ENCODE data around the gene PLN. TPM values are rescaled to one million over a fixed set of nuclear protein-coding genes. Genes with fewer than 3 reads are reported as not detected.

Gene PLN
- total and polyA plus RNA-seq, 9 of the 15 experiments (the other 6 are each of a cell fraction or from before 2014, with no cell fraction given), result 0.03 to 0.30 (median 0.03) TPM; not detected in 6

DNA sequence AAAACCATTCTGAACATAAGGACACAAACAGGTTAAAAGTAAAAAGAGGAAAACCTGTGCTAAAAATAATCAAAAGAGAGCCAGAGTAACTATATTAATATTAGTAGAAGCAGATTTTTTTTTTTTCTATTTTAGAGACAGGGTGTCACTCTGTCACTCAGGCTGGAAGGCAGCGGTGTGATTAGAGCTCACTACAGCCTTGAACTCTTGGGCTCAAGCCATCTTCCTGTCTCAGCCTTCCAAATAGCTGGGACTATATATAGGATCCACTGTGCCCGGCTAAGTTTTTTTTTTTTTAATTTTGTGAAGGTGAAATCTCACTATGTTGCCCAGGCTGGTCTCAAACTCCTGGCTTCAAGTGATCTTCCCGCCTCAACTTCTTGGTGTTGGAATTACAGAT lies 33.4 kb upstream of the PLN start (continued):
- TF ChIP-seq, protein P1, sequence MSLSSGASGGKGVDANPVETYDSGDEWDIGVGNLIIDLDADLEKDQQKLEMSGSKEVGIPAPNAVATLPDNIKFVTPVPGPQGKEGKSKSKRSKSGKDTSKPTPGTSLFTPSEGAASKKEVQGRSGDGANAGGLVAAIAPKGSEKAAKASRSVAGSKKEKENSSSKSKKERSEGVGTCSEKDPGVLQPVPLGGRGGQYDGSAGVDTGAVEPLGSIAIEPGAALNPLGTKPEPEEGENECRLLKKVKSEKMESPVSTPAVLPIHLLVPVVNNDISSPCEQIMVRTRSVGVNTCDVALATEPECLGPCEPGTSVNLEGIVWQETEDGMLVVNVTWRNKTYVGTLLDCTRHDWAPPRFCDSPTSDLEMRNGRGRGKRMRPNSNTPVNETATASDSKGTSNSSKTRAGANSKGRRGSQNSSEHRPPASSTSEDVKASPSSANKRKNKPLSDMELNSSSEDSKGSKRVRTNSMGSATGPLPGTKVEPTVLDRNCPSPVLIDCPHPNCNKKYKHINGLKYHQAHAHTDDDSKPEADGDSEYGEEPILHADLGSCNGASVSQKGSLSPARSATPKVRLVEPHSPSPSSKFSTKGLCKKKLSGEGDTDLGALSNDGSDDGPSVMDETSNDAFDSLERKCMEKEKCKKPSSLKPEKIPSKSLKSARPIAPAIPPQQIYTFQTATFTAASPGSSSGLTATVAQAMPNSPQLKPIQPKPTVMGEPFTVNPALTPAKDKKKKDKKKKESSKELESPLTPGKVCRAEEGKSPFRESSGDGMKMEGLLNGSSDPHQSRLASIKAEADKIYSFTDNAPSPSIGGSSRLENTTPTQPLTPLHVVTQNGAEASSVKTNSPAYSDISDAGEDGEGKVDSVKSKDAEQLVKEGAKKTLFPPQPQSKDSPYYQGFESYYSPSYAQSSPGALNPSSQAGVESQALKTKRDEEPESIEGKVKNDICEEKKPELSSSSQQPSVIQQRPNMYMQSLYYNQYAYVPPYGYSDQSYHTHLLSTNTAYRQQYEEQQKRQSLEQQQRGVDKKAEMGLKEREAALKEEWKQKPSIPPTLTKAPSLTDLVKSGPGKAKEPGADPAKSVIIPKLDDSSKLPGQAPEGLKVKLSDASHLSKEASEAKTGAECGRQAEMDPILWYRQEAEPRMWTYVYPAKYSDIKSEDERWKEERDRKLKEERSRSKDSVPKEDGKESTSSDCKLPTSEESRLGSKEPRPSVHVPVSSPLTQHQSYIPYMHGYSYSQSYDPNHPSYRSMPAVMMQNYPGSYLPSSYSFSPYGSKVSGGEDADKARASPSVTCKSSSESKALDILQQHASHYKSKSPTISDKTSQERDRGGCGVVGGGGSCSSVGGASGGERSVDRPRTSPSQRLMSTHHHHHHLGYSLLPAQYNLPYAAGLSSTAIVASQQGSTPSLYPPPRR (CRISPR knock-in tag; IDR thresholded peaks at IDR 0.05; ENCODE audit: borderline replicate concordance), result no peak
- TF ChIP-seq, protein P2, sequence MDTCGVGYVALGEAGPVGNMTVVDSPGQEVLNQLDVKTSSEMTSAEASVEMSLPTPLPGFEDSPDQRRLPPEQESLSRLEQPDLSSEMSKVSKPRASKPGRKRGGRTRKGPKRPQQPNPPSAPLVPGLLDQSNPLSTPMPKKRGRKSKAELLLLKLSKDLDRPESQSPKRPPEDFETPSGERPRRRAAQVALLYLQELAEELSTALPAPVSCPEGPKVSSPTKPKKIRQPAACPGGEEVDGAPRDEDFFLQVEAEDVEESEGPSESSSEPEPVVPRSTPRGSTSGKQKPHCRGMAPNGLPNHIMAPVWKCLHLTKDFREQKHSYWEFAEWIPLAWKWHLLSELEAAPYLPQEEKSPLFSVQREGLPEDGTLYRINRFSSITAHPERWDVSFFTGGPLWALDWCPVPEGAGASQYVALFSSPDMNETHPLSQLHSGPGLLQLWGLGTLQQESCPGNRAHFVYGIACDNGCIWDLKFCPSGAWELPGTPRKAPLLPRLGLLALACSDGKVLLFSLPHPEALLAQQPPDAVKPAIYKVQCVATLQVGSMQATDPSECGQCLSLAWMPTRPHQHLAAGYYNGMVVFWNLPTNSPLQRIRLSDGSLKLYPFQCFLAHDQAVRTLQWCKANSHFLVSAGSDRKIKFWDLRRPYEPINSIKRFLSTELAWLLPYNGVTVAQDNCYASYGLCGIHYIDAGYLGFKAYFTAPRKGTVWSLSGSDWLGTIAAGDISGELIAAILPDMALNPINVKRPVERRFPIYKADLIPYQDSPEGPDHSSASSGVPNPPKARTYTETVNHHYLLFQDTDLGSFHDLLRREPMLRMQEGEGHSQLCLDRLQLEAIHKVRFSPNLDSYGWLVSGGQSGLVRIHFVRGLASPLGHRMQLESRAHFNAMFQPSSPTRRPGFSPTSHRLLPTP (IDR thresholded peaks at IDR 0.05; ENCODE audit: borderline replicate concordance, extremely low read depth, insufficient read length), result no peak
- TF ChIP-seq, protein P3, sequence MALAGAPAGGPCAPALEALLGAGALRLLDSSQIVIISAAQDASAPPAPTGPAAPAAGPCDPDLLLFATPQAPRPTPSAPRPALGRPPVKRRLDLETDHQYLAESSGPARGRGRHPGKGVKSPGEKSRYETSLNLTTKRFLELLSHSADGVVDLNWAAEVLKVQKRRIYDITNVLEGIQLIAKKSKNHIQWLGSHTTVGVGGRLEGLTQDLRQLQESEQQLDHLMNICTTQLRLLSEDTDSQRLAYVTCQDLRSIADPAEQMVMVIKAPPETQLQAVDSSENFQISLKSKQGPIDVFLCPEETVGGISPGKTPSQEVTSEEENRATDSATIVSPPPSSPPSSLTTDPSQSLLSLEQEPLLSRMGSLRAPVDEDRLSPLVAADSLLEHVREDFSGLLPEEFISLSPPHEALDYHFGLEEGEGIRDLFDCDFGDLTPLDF (CRISPR knock-in tag; IDR thresholded peaks at IDR 0.05), result no peak
- TF ChIP-seq MAZ (CRISPR knock-in tag; conservative IDR thresholded peaks at IDR 0.05 in 1 of 2, IDR thresholded peaks at IDR 0.05 in 1 of 2) (no peak), MTA1 (IDR thresholded peaks at IDR 0.05; ENCODE audit: borderline replicate concordance) (no peak)
